Peyer's patch (tissue), 4 donors: ENCODE data around the gene PRSS38. TPM values are rescaled to one million over a fixed set of nuclear protein-coding genes. Genes with fewer than 3 reads are reported as not detected.

Experiments
- DNase-seq, 3 donors: peaks; one replicate each; pipeline ENCODE4 v3.0.0-alpha.2; 2017 to 2019
- H3K27ac ChIP-seq, 4 donors: fragments of 200-600 bp; sonication (generic); one replicate each; pipeline ENCODE4 v1.5.1; 2016 to 2019
- H3K27me3 ChIP-seq, 2 donors: fragments of 200-600 bp; sonication (generic); one replicate each; pipeline ENCODE4 v1.5.1; 2019
- H3K36me3 ChIP-seq, 3 donors: fragments of 200-600 bp; sonication (generic); one replicate each; pipeline ENCODE4 v1.5.1; 2016 to 2019
- H3K4me1 ChIP-seq, 4 donors: fragments of 200-600 bp; sonication (generic); one replicate each; pipeline ENCODE4 v1.5.1; 2016 to 2019
- H3K4me3 ChIP-seq, 4 donors: fragments of 200-600 bp; sonication (generic); 1 replicate in 3 of 4; 2 replicates in 1 of 4; pipeline ENCODE4 v1.5.1; 2016 to 2019; ENCODE audit warnings: mild to moderate bottlenecking in 1 of 4
- H3K9me3 ChIP-seq, 4 donors: fragments of 200-600 bp; sonication (generic); one replicate each; pipeline ENCODE4 v1.5.1; 2016 to 2019; ENCODE audit warnings: mild to moderate bottlenecking in 1 of 4
- CTCF ChIP-seq, 6 experiments: fragments of 450-650 bp in 4 of 6; fragments of 200-600 bp in 2 of 6; sonication (generic) in 1 of 6; IDR thresholded peaks; one replicate each; pipeline ENCODE4 v1.5.1; 2017 to 2019; ENCODE audit warnings: antibody characterized with exemption in 6 of 6, mild to moderate bottlenecking in 3 of 6, moderate library complexity in 1 of 6
- POLR2A ChIP-seq, 2 donors: fragments of 450-650 bp; IDR thresholded peaks; one replicate each; pipeline ENCODE4 v1.5.1; 2017; ENCODE audit warnings: antibody characterized with exemption in 2 of 2, mild to moderate bottlenecking in 2 of 2, moderate library complexity in 2 of 2
- total RNA-seq, 4 donors: library from RNA; depleted of rRNA; stranded (reverse); fragments of >200 nt; gene quantifications; one replicate each; pipeline ENCODE4 v1.1.0, GENCODE V29; 2016

PRSS38 gene
- total RNA-seq, 4 donors from 2014 or later, result not detected

- no peak for TF ChIP-seq CTCF (IDR thresholded peaks at IDR 0.05)
- TF ChIP-seq POLR2A (IDR thresholded peaks at IDR 0.05), result no peak
- DNase-seq, result peak in 2 of 3 donors; percentile 8 to 33
- no peaks in the 10 kb centered on the region for H3K9me3 ChIP-seq
- H3K36me3 ChIP-seq, result peaks cover 0 to 11% (median 0%) of the 10 kb centered on the region in 3 donors
- H3K27me3 ChIP-seq, result no peaks in the 10 kb centered on the region
- no peak overlapping the region for H3K4me3 ChIP-seq
- H3K4me1 ChIP-seq, result no peaks in the 10 kb centered on the region
- H3K27ac ChIP-seq, result no peak overlapping the region
Observed at GRCh38 chr1:227780101-227781044, 35.1 kb upstream of the PRSS38 start.

- Histone ChIP-seq H3K4me1 (peaks cover 0 to 10% (median 2%) of the 10 kb centered on the region in 4 donors), H3K4me3 (no peak overlapping the region), H3K27ac (no peak overlapping the region), H3K27me3 (no peaks in the 10 kb centered on the region), H3K36me3 (peaks cover 0 to 2% (median 0%) of the 10 kb centered on the region in 3 donors), H3K9me3 (no peaks in the 10 kb centered on the region)
- DNase-seq, result peak in 1 of 3 donors; percentile 42
- TF ChIP-seq POLR2A (IDR thresholded peaks at IDR 0.05) (no peak), CTCF (IDR thresholded peaks at IDR 0.05) (no peak)
Observed at GRCh38 chr1:227781314-227781930, 34.1 kb upstream of the PRSS38 start.

- DNase-seq, result peak in 1 of 3 donors; percentile 25
- H3K4me3 ChIP-seq, result no peak overlapping the region
- H3K27ac ChIP-seq, result no peak overlapping the region
- TF ChIP-seq POLR2A (IDR thresholded peaks at IDR 0.05) (no peak), CTCF (IDR thresholded peaks at IDR 0.05) (no peak)
- peaks cover 0 to 18% (median 9%) of the 10 kb centered on the region in 4 donors for H3K4me1 ChIP-seq
- H3K9me3 ChIP-seq, result no peaks in the 10 kb centered on the region
- no peaks in the 10 kb centered on the region for H3K27me3 ChIP-seq
- no peaks in the 10 kb centered on the region for H3K36me3 ChIP-seq
Observed at GRCh38 chr1:227782226-227782625, 33.2 kb upstream of the PRSS38 start.

GRCh38 chr1:227785094-227785804 is 30.2 kb upstream of the PRSS38 start:
- no peak for TF ChIP-seq POLR2A (IDR thresholded peaks at IDR 0.05)
- H3K9me3 ChIP-seq, result no peaks in the 10 kb centered on the region
- DNase-seq, result no peak
- H3K36me3 ChIP-seq, result no peaks in the 10 kb centered on the region
- H3K4me1 ChIP-seq, result peaks cover 0 to 24% (median 15%) of the 10 kb centered on the region in 4 donors
- no peak overlapping the region for H3K4me3 ChIP-seq
- no peaks in the 10 kb centered on the region for H3K27me3 ChIP-seq
- no peak overlapping the region for H3K27ac ChIP-seq

GRCh38 chr1:227785805-227786671 is 29.4 kb upstream of the PRSS38 start:
- Histone ChIP-seq H3K27ac (no peak overlapping the region), H3K9me3 (no peaks in the 10 kb centered on the region), H3K4me1 (peaks cover 0 to 24% (median 15%) of the 10 kb centered on the region in 4 donors), H3K27me3 (no peaks in the 10 kb centered on the region), H3K4me3 (no peak overlapping the region), H3K36me3 (no peaks in the 10 kb centered on the region)
- peak in 1 of 3 donors; percentile 45 for DNase-seq
- TF ChIP-seq CTCF (IDR thresholded peaks at IDR 0.05) (no peak), POLR2A (IDR thresholded peaks at IDR 0.05) (no peak)
